ENCODE data around the gene PANX1. TPM values are rescaled to one million over a fixed set of nuclear protein-coding genes. Genes with fewer than 3 reads are reported as not detected.

PANX1 gene
- total RNA-seq, 1 experiment from 2014 or later = 37.5 TPM

- Mint-ChIP-seq H3K9me3 (no peaks in the 10 kb centered on the region; a peak in 1 of 5 replicates), H3K27me3 (ENCODE audit: low read depth) (no peaks in the 10 kb centered on the region), H3K27ac (no peak overlapping the region), H3K36me3 (ENCODE audit: insufficient read depth in 1 of 3, low read depth in 3 of 3) (peaks cover 6 to 14% (median 12%) of the 10 kb centered on the region in 3 experiments; a peak in 6 of 7 replicates), H3K4me1 (peaks cover 69 to 72% of the 10 kb centered on the region in 2 experiments), H3K4me3 (no peak overlapping the region)
- Histone ChIP-seq H3K56ac (ENCODE audit: insufficient read length, low read depth, low read length) (no peak overlapping the region), H2AK5ac (ENCODE audit: insufficient read length, low read length) (no peak overlapping the region), H3K4me2 (ENCODE audit: insufficient read depth, insufficient read length, low read length) (no peak overlapping the region), H3K27me3 (ENCODE audit: insufficient read depth, low read length) (no peaks in the 10 kb centered on the region; the same call in 1 of the 2 replicates), H2BK120ac (ENCODE audit: low read depth, low read length, poor library complexity, severe bottlenecking) (no peak overlapping the region), H3K27ac (ENCODE audit: insufficient read length, low read depth, low read length) (no peak overlapping the region), H3K14ac (ENCODE audit: insufficient read depth, low read length) (no peak overlapping the region), H4K8ac (replicated peaks; ENCODE audit: insufficient read length, low read depth, low read length) (no peak overlapping the region), H3K18ac (ENCODE audit: insufficient read length, low read depth, low read length) (no peak overlapping the region), H4K20me1 (ENCODE audit: control insufficient read depth, insufficient read depth, insufficient read length) (no peaks in the 10 kb centered on the region), H4K5ac (ENCODE audit: insufficient read length, low read depth, low read length) (no peak overlapping the region), H3K9ac (ENCODE audit: extremely low read depth, insufficient read length, low read length) (no peak overlapping the region), H3K79me2 (ENCODE audit: insufficient read depth, low read length) (peaks cover 66% of the 10 kb centered on the region; the same call in 1 of the 2 replicates), H3K9me3 (ENCODE audit: control insufficient read depth, low read depth, low read length) (no peaks in the 10 kb centered on the region), H3K4ac (ENCODE audit: low read depth, low read length) (no peak overlapping the region), H3K23me2 (ENCODE audit: insufficient read length, low read depth, low read length, poor library complexity, severe bottlenecking) (no peaks in the 10 kb centered on the region), H3T11ph (ENCODE audit: low read length) (no peak overlapping the region), H2BK12ac (ENCODE audit: insufficient read length, low read depth, low read length) (no peak overlapping the region), H3K23ac (ENCODE audit: insufficient read length, low read depth, low read length) (no peak overlapping the region), H4K91ac (ENCODE audit: insufficient read length, low read depth, low read length) (no peak overlapping the region), H3K79me1 (ENCODE audit: insufficient read depth, low read depth, low read length, poor library complexity, severe bottlenecking) (peaks cover 10% of the 10 kb centered on the region), H3K4me1 (ENCODE audit: insufficient read depth, low read length) (peaks cover 8% of the 10 kb centered on the region; the same call in 1 of the 2 replicates), H2BK5ac (ENCODE audit: insufficient read length, low read length) (no peak overlapping the region), H2BK15ac (ENCODE audit: low read depth, low read length) (no peak overlapping the region), H2BK20ac (ENCODE audit: low read depth, low read length, poor library complexity, severe bottlenecking) (peak overlapping the region; percentile 27), H2AFZ (ENCODE audit: low read length) (no peak overlapping the region)
- no peak for TF ChIP-seq CTCF (conservative IDR thresholded peaks at IDR 0.05)
- DNase-seq = no peak
- WGBS (ENCODE audit: extremely low coverage, insufficient read length, low lambda C conversion rate) = no CpG with 5 or more reads among the region's 2 CpGs
Measured at GRCh38 chr11:94140154-94140655, 11.6 kb downstream of the PANX1 start.

Measured in H9 (cell line).